GM12878 (cell line): ENCODE measurements around the gene TADA1.

ENCODE experiments used
- CHD2 ChIP-seq: IDR thresholded peaks from 2 replicates; pipeline ENCODE4 v1.6.1; 2011; ENCODE audit warnings: low read depth, low read length, improper control_type of control experiment, borderline replicate concordance
- EZH2 ChIP-seq: IDR thresholded peaks from 2 replicates; pipeline ENCODE4 v1.6.1; 2012; ENCODE audit warnings: low read depth, mild to moderate bottlenecking, control low read depth, inconsistent platforms, low read length, borderline replicate concordance; ENCODE audit not compliant: control insufficient read depth
- GABPA ChIP-seq: IDR thresholded peaks from 2 replicates; pipeline ENCODE4 v1.6.1; 2014; ENCODE audit warnings: antibody characterized with exemption, low read depth, mild to moderate bottlenecking, inconsistent platforms
- HDAC2 ChIP-seq: fragments of 200-600 bp; sonication (generic); IDR thresholded peaks from 2 replicates; pipeline ENCODE4 v1.6.1; 2017
- LARP7 ChIP-seq: fragments of 450-650 bp; IDR thresholded peaks from 2 replicates; pipeline ENCODE4 v1.6.1; 2017; ENCODE audit warnings: mild to moderate bottlenecking
- MXI1 ChIP-seq: fragments of 150-350 bp; IDR thresholded peaks from 2 replicates; pipeline ENCODE4 v1.6.1; 2011; ENCODE audit warnings: low read depth, mild to moderate bottlenecking, inconsistent platforms, low read length, improper control_type of control experiment
- POLR2A ChIP-seq: IDR thresholded peaks from 2 replicates; pipeline ENCODE4 v1.6.1; 2011; ENCODE audit warnings: low read depth, mild to moderate bottlenecking, low read length
- RAD21 ChIP-seq: IDR thresholded peaks from 2 replicates; pipeline ENCODE4 v1.6.1; 2011; ENCODE audit warnings: mild to moderate bottlenecking, low read depth, low read length, moderate library complexity; ENCODE audit not compliant: insufficient read depth
- TF ChIP-seq, protein P1 (sequence below), 3 experiments: IDR thresholded peaks in 2 of 3; conservative IDR thresholded peaks in 1 of 3; 2 replicates each; pipeline ENCODE4 v1.5.1; 2011; ENCODE audit warnings: low read depth in 3 of 3, low read length in 3 of 3, mild to moderate bottlenecking in 3 of 3, control low read depth in 2 of 3, moderate library complexity in 2 of 3, inconsistent platforms in 1 of 3, mixed read lengths in 1 of 3; ENCODE audit not compliant: control insufficient read depth in 2 of 3, insufficient read depth in 1 of 3; ENCODE audit errors: extremely low read depth in 1 of 3
- TF ChIP-seq, protein P2 (sequence below): IDR thresholded peaks from 2 replicates; pipeline ENCODE4 v1.6.1; 2012; ENCODE audit warnings: mild to moderate bottlenecking, low read depth, low read length
- TF ChIP-seq, protein P3 (sequence below): fragments of 450-650 bp; IDR thresholded peaks from 2 replicates; pipeline ENCODE4 v1.6.1; 2016; ENCODE audit warnings: mild to moderate bottlenecking
- TF ChIP-seq, protein P4 (sequence below): IDR thresholded peaks from 2 replicates; pipeline ENCODE4 v1.6.1; 2012; ENCODE audit warnings: low read length, inconsistent platforms

DNA sequence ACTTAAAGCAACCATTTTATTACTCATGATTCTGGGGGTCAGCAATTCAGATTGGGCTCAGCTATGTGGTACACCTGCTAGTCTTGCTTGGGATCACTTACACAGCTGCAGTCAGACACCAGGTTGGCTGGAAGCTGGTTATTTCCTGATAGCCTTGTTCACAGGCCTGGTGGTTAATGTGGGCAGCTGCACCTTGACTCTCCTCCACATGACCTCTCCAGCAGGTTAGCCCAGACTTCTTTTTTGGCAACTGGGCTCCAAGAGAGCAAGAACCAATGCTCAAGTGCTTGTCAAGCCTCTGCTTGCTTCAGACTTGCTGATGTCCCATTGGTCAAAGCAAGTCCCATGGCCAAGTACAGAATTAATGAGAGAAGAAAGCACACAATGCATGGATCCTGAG, 48.6 kb downstream of the TADA1 start:
- TF ChIP-seq, protein P1, sequence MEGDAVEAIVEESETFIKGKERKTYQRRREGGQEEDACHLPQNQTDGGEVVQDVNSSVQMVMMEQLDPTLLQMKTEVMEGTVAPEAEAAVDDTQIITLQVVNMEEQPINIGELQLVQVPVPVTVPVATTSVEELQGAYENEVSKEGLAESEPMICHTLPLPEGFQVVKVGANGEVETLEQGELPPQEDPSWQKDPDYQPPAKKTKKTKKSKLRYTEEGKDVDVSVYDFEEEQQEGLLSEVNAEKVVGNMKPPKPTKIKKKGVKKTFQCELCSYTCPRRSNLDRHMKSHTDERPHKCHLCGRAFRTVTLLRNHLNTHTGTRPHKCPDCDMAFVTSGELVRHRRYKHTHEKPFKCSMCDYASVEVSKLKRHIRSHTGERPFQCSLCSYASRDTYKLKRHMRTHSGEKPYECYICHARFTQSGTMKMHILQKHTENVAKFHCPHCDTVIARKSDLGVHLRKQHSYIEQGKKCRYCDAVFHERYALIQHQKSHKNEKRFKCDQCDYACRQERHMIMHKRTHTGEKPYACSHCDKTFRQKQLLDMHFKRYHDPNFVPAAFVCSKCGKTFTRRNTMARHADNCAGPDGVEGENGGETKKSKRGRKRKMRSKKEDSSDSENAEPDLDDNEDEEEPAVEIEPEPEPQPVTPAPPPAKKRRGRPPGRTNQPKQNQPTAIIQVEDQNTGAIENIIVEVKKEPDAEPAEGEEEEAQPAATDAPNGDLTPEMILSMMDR (IDR thresholded peaks at IDR 0.05 in 2 of 3, conservative IDR thresholded peaks at IDR 0.05 in 1 of 3; ENCODE audit: control insufficient read depth in 2 of 3, extremely low read depth in 1 of 3, insufficient read depth in 1 of 3, low read depth in 3 of 3, low read length in 3 of 3), result no peak
- TF ChIP-seq EZH2 (no peak), MXI1 (no peak), POLR2A (no peak), LARP7 (no peak), CHD2 (no peak), GABPA (no peak), HDAC2 (no peak), RAD21 (no peak)
- TF ChIP-seq, protein P2, sequence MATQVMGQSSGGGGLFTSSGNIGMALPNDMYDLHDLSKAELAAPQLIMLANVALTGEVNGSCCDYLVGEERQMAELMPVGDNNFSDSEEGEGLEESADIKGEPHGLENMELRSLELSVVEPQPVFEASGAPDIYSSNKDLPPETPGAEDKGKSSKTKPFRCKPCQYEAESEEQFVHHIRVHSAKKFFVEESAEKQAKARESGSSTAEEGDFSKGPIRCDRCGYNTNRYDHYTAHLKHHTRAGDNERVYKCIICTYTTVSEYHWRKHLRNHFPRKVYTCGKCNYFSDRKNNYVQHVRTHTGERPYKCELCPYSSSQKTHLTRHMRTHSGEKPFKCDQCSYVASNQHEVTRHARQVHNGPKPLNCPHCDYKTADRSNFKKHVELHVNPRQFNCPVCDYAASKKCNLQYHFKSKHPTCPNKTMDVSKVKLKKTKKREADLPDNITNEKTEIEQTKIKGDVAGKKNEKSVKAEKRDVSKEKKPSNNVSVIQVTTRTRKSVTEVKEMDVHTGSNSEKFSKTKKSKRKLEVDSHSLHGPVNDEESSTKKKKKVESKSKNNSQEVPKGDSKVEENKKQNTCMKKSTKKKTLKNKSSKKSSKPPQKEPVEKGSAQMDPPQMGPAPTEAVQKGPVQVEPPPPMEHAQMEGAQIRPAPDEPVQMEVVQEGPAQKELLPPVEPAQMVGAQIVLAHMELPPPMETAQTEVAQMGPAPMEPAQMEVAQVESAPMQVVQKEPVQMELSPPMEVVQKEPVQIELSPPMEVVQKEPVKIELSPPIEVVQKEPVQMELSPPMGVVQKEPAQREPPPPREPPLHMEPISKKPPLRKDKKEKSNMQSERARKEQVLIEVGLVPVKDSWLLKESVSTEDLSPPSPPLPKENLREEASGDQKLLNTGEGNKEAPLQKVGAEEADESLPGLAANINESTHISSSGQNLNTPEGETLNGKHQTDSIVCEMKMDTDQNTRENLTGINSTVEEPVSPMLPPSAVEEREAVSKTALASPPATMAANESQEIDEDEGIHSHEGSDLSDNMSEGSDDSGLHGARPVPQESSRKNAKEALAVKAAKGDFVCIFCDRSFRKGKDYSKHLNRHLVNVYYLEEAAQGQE, result no peak
- TF ChIP-seq, protein P3, sequence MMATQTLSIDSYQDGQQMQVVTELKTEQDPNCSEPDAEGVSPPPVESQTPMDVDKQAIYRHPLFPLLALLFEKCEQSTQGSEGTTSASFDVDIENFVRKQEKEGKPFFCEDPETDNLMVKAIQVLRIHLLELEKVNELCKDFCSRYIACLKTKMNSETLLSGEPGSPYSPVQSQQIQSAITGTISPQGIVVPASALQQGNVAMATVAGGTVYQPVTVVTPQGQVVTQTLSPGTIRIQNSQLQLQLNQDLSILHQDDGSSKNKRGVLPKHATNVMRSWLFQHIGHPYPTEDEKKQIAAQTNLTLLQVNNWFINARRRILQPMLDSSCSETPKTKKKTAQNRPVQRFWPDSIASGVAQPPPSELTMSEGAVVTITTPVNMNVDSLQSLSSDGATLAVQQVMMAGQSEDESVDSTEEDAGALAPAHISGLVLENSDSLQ, result no peak
- TF ChIP-seq, protein P4, sequence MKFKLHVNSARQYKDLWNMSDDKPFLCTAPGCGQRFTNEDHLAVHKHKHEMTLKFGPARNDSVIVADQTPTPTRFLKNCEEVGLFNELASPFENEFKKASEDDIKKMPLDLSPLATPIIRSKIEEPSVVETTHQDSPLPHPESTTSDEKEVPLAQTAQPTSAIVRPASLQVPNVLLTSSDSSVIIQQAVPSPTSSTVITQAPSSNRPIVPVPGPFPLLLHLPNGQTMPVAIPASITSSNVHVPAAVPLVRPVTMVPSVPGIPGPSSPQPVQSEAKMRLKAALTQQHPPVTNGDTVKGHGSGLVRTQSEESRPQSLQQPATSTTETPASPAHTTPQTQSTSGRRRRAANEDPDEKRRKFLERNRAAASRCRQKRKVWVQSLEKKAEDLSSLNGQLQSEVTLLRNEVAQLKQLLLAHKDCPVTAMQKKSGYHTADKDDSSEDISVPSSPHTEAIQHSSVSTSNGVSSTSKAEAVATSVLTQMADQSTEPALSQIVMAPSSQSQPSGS, result no peak
